Activated B cell treated with CpG ODN at 0.5 μM for 24 hours (primary cell): ENCODE data around the gene HNRNPLL. TPM values are rescaled to one million over a fixed set of nuclear protein-coding genes. Genes with fewer than 3 reads are reported as not detected.

ENCODE experiments used
- ATAC-seq: fragments of 200-7000 bp; cut with Tn5 transposase; one replicate; pipeline ENCODE4 v1.10.0; 2021; ENCODE audit warnings: low read depth, mild to moderate bottlenecking, moderate library complexity
- CTCF ChIA-PET: fragments of 350-600 bp; sonication (Branson Sonifier 250); formaldehyde crosslinking; loops from one replicate; lab custom pipeline; 2021; ENCODE audit warnings: antibody characterized with exemption; lab: Charles Lee
- POLR2A ChIA-PET: fragments of 350-600 bp; sonication (Branson Sonifier 250); formaldehyde crosslinking; loops from one replicate; lab custom pipeline; 2021; ENCODE audit warnings: antibody characterized with exemption; lab: Charles Lee
- DNase-seq: peaks from one replicate; pipeline ENCODE4 v3.0.0; 2022
- H3K27ac Mint-ChIP-seq: one replicate; pipeline ENCODE4 v1.8.0; 2020; ENCODE audit warnings: mixed read lengths
- H3K27me3 Mint-ChIP-seq: one replicate; pipeline ENCODE4 v1.8.0; 2021; ENCODE audit warnings: mixed read lengths
- H3K36me3 Mint-ChIP-seq: one replicate; pipeline ENCODE4 v1.8.0; 2021; ENCODE audit warnings: low read depth, mixed read lengths
- H3K4me1 Mint-ChIP-seq: one replicate; pipeline ENCODE4 v1.8.0; 2021; ENCODE audit warnings: mixed read lengths
- H3K4me3 Mint-ChIP-seq: one replicate; pipeline ENCODE4 v1.8.0; 2020; ENCODE audit warnings: mild to moderate bottlenecking, mixed read lengths
- H3K9me3 Mint-ChIP-seq: one replicate; pipeline ENCODE4 v1.8.0; 2020; ENCODE audit warnings: mixed read lengths
- intact Hi-C: fragments of 100-400 bp; cut with micrococcal nuclease; formaldehyde crosslinking; loops from one replicate; pipeline ENCODE4 v1.15.1; 2024
- total RNA-seq: library from RNA; stranded (reverse); gene quantifications from 2 replicates; pipeline ENCODE4 v1.2.3, GENCODE V29; 2022
- TF ChIP-seq, protein P1 (sequence below): fragments of 200-600 bp; IDR thresholded peaks from one replicate; pipeline ENCODE4 v1.8.0; 2022; ENCODE audit warnings: antibody characterized with exemption, mild to moderate bottlenecking

HNRNPLL gene
- total RNA-seq, 1 donor from 2014 or later, result 8.8 TPM

DNA sequence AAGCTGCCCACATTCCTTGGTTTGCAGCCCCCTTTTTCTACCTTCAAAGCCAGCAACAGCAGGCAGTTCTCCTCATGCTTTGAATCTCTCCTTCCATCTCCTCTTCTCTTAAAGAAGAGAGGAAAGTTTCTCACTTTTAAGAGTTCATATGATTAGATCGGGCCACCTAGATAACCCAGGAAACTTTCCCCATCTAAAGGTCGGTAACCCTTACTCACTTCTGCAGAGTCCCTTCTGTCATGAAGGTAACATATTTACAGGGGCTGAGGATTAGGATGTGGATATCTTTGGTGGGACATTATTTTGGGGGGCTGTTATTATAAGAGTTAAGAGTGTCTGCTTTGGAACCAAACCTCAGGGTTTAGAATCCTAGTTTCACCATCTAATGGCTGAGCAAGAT, 51.0 kb downstream of the HNRNPLL start:
- peaks cover 18% of the 10 kb centered on the region for H3K27me3 Mint-ChIP-seq
- no peaks in the 10 kb centered on the region for H3K4me1 Mint-ChIP-seq
- no peak for DNase-seq
- no peak overlapping the region for H3K4me3 Mint-ChIP-seq
- ChIA-PET CTCF (no interaction called here), POLR2A (interaction anchor here (0.6 kb wide), 1 partner anchor 281 kb away, joined by 5 read pairs; no protein-coding TSS in a partner anchor)
- H3K27ac Mint-ChIP-seq, result no peak overlapping the region
- H3K9me3 Mint-ChIP-seq, result no peaks in the 10 kb centered on the region
- TF ChIP-seq, protein P1, sequence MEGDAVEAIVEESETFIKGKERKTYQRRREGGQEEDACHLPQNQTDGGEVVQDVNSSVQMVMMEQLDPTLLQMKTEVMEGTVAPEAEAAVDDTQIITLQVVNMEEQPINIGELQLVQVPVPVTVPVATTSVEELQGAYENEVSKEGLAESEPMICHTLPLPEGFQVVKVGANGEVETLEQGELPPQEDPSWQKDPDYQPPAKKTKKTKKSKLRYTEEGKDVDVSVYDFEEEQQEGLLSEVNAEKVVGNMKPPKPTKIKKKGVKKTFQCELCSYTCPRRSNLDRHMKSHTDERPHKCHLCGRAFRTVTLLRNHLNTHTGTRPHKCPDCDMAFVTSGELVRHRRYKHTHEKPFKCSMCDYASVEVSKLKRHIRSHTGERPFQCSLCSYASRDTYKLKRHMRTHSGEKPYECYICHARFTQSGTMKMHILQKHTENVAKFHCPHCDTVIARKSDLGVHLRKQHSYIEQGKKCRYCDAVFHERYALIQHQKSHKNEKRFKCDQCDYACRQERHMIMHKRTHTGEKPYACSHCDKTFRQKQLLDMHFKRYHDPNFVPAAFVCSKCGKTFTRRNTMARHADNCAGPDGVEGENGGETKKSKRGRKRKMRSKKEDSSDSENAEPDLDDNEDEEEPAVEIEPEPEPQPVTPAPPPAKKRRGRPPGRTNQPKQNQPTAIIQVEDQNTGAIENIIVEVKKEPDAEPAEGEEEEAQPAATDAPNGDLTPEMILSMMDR, result no peak
- intact Hi-C loops, result no loop called here
- ATAC-seq, result no peak
- H3K36me3 Mint-ChIP-seq, result no peaks in the 10 kb centered on the region

DNA sequence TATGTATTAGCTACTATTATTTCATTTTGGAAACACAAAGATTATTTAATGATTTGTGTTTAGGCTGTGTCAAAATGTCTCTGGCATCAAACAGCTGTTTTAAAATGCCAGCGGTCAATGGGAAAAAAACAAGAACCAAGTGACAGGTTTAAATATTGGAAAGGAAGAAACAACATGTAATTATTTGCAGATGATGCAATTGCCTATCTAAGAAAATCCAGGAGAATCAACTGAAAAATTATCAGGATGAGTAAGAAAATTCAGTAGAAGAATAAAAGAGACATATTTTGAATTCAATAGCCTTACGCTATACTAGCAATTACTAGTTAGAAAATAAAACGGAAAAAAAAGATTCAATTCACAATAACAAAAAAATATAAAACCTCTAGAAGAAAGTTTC, 51.6 kb downstream of the HNRNPLL start:
- H3K4me3 Mint-ChIP-seq, result no peak overlapping the region
- no peaks in the 10 kb centered on the region for H3K4me1 Mint-ChIP-seq
- TF ChIP-seq, protein P1, result no peak
- H3K27ac Mint-ChIP-seq, result no peak overlapping the region
- intact Hi-C loops, result no loop called here
- CTCF ChIA-PET, result no interaction called here
- no peaks in the 10 kb centered on the region for H3K36me3 Mint-ChIP-seq
- peaks cover 18% of the 10 kb centered on the region for H3K27me3 Mint-ChIP-seq
- POLR2A ChIA-PET, result no interaction called here
- DNase-seq, result no peak
- no peak for ATAC-seq
- H3K9me3 Mint-ChIP-seq, result no peaks in the 10 kb centered on the region

DNA sequence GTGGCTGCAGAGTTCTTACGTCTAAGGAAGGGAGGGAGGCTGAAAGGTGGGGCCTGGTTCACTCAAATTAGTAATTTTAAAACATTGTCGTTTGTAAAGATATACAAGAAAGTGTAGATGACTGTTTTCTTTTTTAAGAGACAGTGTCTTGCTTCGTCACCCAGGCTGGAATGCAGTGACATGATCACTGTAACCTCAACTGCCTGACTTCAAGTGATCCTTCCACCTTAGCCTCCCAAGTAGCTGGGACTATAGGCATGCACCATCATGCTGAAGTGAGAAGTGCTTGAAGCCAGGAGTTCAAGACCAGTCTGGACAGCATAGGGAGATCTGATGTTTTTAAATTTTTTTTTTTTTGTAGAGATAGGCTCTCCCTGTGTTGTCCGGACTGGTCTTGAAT, 52.9 kb downstream of the HNRNPLL start:
- intact Hi-C loops, result no loop called here
- no peak overlapping the region for H3K27ac Mint-ChIP-seq
- ChIA-PET CTCF (interaction anchor here (1.5 kb wide), 1 partner anchor 32 kb away, joined by 3 read pairs; no protein-coding TSS in a partner anchor), POLR2A (no interaction called here)
- H3K4me3 Mint-ChIP-seq, result no peak overlapping the region
- DNase-seq (no peak), ATAC-seq (no peak)
- no peaks in the 10 kb centered on the region for H3K9me3 Mint-ChIP-seq
- H3K27me3 Mint-ChIP-seq, result peaks cover 18% of the 10 kb centered on the region
- TF ChIP-seq, protein P1, result no peak
- H3K36me3 Mint-ChIP-seq, result no peaks in the 10 kb centered on the region
- H3K4me1 Mint-ChIP-seq, result no peaks in the 10 kb centered on the region

DNA sequence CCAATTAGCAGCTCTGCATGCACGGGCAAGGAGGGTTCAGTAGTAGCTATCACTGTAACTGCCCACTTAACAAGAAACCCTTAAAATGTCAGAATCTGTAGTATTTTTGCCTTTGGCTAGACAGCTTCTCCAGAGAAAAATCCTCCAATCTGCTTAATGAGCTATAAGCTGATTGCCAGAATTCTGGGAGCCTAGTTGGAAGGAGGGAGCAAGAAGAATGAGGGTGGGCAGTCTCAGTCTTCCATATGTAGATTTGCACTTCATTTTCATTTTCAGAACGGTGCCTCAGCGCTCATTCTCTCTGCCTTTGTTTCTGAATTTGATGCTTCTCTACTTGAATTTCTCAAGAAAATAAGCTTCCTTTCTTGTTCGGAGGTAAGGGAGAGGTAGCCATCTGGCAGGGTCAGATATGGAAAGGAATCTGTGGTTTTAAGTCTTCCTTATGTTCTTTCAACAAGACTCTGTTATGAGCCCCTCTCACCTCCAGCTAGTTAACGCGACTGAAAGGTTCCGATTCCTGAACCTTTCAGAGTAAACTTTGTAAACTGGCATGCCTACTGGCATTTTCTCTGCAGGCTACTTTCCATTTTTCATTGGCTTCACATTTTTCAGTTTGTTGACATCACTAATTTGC, 53.5 kb downstream of the HNRNPLL start:
- no peak overlapping the region for H3K27ac Mint-ChIP-seq
- POLR2A ChIA-PET, result no interaction called here

DNA sequence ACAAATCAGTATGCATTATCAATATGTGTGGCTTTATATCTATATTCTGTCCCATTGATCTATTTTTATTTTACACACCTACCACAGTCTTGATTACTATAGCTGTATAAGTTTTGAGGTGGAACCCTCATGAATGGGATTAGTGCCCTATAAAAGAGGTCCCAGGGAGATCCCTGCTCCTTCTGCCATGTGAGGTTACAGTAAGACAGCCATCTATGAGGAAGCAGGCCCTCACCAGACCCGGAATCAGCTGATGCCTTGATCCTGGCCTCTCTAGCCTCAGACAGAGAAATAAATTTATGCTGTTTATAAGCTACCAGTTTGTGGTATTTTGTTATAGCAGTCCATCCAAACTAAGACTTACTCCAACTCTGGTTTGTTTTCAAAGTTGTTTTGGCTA, 54.9 kb downstream of the HNRNPLL start:
- H3K36me3 Mint-ChIP-seq, result no peaks in the 10 kb centered on the region
- peaks cover 22% of the 10 kb centered on the region for H3K27me3 Mint-ChIP-seq
- ChIA-PET CTCF (no interaction called here), POLR2A (interaction anchor here (0.6 kb wide), 1 partner anchor 778 kb away, joined by 4 read pairs; no protein-coding TSS in a partner anchor)
- H3K27ac Mint-ChIP-seq, result no peak overlapping the region
- ATAC-seq (no peak), DNase-seq (no peak)
- H3K9me3 Mint-ChIP-seq, result no peaks in the 10 kb centered on the region
- no peak overlapping the region for H3K4me3 Mint-ChIP-seq
- intact Hi-C loops, result no loop called here
- TF ChIP-seq, protein P1, result no peak
- H3K4me1 Mint-ChIP-seq, result peaks cover 2% of the 10 kb centered on the region

More for the DNA sequence above, 53.5 kb downstream of the HNRNPLL start:
- intact Hi-C loops, result no loop called here
- Mint-ChIP-seq H3K9me3 (no peaks in the 10 kb centered on the region), H3K36me3 (no peaks in the 10 kb centered on the region), H3K4me1 (no peaks in the 10 kb centered on the region), H3K4me3 (no peak overlapping the region), H3K27me3 (peaks cover 16% of the 10 kb centered on the region)
- no peak for DNase-seq
- no peak for ATAC-seq
- CTCF ChIA-PET, result interaction anchor here (1.5 kb wide), 1 partner anchor 33 kb away, joined by 3 read pairs; no protein-coding TSS in a partner anchor
- TF ChIP-seq, protein P1, result no peak
